Measurements from ENCODE around the gene ARAP2.
"Not testable (repeated sequence)": the region's sequence is repeated elsewhere in the genome, so short reads cannot be mapped to it uniquely, and the experiment has no call there.

The ARAP2 gene

DNA sequence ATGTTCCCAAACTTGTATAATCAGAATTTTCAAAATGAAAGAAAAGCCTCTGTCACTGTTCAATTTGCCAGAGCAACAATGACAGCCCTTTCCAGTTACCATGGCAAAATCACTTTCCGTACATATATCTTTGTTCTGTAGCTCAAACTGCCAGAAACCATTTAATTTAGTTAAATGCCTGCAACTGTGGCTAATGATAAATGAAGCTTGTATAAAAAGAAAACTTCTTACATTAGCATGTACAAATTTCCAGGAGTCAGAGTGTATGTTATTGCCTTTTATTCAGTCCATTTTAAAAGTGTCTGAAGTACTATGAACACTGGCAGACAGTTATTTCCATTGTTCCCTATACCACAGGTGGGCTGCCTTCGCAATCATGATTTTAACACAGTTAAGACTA lies 30.3 kb downstream of the ARAP2 start:
- no peak for DNase-seq

DNA sequence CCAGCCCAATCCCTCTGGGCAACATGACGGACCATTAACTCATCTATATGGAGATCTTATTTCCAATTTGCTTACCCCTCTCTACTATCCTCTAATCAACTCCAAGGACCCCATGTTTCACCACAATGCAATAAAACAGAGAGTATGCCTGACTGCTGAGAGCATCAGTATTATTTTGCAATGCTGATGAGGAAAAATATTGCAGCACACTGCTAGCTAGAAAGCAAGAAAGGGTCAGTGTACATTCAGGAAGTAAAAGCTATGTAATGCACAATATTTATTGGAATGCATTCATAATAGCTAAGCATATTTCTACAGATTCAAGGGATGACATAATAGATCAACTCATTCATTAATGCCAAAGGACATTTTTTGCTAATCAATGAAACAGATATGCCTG lies 33.2 kb downstream of the ARAP2 start:
- DNase-seq, result peak; percentile 47 to 59

DNA sequence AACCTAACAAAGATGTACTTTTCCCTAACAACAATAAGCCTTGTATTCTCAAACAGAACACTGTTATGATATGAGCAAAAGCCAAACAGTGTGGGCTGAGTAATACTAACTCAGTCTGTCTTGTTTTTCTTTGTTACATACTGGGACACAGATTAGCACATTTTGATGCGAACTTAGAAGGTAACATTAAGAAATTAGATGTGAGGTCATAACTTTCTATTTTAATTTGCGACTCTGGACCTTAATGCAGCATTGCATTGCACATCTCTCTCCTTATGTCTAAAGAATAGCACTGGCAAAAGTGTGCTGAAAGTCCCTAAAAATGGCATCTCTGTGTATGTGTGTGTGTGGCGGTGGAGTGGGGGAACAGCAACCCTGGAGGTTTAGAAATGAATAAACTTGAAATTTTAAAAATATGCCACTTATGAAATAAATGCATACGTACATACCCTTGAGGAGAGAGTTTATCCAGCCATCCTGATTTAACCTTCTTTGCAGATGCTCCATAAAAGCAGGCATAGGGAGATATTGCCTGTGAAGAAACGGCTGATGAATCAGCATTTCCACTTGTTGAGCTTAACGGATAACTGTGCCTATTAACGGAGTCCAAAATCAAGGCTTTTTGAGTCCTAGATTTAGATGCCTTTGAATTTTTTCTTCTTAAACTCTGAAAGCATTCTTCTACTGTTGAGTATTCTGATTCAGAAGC lies 34.2 kb downstream of the ARAP2 start:
- DNase-seq, result no peak

DNA sequence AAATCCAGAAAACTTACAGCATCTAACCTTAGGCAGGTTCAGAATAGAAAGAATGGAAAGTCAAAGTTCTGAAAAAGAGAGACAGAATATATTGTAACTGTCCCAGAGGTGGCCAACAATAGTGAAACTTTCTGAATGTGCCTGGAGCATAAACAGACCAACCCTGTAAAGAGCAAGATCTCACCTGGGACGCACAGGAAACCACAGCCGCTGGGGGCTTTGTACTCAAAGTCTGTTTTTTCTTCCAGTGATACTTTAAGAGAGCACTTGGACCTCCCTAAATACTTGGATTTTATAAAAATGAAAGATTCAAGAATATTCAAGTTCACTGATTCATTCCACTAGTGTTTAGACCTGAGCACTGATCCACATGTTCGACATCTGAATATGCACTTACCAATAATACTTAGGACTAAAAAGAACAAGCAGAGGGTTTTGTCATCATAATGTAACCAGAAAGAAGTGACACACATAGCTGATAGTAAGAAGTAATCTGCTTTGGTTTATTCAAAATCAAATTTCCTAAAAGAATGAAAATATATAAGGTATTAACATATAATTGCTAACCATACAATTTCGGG lies 35.3 kb downstream of the ARAP2 start:
- no peak for DNase-seq

DNA sequence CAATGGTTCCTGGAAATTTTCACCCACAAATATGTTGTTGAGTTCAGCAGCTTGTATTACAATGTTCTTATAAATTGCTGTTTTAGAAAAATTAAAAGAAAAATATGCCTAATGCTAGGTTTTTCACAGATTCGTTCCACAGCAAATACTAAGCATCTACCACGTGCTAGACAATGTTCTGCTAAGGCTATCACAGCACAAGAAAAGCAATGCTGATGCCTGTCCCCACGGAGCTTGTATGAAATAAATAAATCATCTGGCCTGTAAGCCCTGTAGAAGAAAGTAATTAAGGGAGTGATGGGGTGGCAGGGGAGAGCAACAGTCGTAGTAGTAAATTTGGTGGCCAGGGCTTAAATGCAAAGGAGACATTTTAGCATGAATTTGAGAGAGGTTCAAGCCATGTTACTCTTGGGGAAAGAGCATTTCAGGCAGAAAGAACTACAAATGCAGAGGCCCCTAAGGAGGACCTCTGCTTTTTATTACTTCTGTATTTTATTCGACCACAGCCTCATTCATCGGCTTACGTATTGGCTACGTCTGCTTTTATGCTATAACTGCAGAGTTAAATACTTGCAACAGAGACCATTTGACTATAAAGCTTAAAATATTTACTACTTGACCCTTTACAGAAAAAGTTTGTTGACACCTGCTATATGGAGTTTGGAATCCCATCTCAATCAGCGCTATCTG lies 36.3 kb downstream of the ARAP2 start:
- no peak for DNase-seq

DNA sequence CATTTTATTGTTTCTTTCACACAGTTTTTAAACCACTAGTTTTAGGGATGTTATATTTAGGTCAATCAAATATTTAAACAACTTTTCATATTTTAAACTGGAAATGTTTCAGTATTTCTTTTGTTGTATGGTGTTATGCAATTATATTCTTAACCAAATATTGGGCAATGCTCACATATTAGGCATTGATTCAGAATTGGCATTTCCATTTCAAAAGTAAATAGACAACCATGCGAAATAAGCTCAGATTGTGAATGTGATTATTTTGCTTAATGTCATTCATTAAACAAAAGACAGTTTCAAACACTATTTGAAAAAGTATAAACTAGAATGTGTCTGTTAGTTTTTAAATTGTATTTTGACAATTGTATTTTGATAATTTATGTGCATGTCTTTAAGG lies 36.9 kb downstream of the ARAP2 start:
- no peak for DNase-seq

DNA sequence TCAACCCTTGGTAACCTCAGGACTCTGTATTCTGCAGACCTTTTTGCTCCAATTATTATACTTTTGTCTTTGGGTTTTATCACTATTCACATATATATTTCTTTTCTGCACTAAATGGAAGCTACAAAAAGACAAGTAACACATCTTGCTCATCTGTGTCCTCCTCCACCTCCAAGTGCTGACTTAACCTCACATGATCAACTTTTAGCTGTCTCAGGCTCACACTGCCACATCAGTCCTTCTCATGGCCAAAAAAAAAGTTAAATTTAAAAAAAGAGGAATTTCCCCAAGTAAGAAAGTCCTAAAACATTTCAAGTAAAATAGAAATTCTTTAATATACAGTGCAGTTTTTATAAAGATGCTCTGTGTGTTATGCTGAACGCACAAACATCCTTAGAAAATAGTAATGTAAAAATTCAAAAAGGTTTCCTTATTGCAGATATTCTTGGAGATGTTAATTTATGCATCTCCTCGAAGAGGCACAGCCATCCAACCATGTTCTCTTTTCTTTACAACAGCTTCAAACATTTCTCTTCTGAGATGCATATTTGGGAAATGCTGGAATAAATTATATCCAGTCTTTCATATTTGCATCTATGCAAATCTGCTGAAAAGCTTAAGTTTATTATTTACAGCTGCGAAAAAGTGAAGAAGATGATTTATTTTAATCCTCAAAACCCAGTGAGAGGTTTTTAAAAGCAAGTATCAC lies 37.6 kb downstream of the ARAP2 start:
- DNase-seq, result peak; percentile 26 to 56

DNA sequence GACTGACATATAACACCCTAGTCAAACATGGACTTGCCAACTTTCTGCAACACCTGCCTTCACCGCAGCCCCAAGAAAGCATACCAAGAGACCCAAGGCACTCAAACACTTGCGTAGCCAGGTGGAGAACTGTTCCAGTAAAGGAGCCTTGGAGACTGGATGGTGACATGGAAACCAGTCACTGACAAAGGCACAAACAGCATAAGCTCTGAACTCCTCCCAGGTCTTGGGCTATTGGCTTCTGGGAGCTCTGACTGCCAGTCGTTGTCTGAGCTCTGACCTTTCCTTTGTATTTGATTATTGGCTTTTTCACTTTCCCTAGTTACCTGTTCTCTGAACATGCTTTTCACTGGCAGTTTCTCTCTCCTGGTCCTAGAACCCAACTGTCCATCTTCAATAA lies 38.3 kb downstream of the ARAP2 start:
- peak in 1 of 2 experiments; percentile 12 for DNase-seq

DNA sequence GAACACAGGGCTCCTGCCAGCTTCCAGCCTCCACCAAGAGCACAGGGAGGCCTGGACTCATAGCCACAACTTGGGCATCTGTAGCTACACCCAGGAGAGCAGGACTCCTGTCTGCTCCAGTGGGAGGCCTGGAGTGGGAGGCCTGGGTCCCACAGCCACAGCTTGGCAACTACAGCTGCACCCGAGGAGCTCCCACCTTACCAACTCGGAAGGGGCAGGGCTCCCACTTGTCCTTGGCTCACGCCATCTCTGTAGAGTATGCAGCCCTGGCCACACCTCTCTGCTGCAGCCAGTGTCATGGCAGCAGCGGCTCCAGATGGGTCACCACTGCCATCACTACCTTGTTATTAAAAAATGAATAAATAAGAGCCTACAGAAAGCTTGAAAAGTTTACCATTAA lies 45.5 kb downstream of the ARAP2 start:
- DNase-seq, result no peak

DNA sequence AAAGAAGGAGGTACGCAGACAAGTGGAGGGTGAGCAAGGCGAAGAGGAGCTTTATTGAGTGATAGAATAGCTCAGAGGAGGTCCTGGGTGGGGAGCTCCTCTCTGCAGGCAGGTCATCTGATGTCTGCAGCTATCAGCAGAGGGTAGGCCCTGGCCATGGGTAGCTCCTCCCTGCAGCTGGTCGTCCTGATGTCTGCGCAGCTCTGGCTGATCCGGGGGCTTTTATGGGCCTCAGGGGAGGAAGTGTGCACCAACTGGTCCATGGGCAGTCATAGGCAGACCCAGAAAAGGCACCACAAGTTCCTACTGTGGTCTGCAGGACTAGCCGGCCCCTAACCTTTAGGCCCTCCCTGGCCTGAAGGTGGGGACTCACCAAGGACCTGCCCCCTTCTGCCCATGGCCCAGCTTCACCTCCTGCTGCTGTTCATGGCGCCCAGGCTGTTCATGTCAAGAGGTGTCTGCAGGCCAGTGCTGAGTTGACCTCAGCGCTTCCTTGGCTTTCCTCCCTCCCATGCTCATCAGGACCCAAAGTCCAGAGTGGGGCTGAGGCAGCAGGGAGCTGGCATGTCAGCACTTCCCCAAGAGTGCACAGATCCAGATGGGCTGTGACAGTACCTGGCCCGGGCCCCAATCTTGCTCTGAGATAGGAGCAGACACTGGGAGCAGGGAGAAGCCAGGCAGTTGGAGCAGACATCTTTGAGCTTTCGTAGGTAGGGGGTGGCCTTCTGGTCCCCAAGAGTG lies 46.1 kb downstream of the ARAP2 start:
- no peak for DNase-seq

DNA sequence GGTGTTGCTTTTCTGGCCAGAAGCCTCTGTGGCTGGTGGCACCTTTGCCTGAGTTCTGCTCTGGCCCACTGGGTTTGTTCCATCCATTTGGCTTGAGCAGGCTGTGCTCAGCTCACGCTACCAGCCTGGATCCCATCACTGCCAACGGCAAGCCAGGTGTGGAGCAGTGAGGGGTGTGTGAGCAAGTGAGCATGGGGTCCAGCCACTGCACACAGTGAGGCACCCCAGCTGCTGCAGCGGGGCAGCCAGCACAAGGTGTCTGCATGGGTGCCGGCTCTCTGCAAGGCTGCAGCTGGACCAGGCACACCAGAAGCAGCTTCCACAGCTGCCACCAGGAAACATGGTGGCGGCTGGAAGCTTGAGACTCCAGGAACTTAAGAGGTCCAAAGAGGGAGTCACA lies 46.8 kb downstream of the ARAP2 start:
- DNase-seq, result no peak

DNA sequence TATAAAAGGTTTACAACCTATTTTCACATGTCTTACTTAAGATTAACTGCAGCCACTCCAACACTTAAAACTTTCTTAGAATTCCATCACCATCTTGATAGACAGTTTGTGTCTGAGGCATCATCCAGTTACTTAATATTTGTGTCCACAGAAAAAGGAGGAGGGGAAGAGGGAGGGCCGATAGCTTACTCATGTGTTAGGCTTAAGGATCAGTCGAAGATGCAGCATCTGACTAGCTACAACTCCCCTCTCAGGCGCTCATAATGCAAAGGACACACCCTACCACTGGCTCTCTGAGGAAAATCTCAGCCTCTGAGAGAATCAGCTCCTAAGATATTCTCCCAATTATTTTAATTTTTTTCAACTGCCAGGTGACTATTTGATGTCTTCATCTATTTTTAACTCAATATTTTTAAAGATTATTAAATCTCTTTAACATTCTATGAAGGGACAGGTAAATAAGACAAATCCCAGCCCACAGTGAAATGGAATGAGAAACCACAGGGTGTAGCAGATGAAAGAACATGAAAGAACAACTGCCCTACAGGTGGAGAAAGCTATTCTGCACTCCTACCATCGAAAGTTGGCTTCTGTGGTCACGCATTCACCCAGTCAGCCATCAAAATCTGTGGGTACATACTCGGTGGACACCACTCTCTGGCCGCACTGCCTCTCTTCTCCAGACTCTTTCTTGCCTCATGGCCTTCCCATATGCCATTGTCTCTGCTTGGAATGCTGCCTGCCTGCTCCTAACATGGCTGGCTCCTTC lies 48.0 kb downstream of the ARAP2 start:
- no peak for DNase-seq

DNA sequence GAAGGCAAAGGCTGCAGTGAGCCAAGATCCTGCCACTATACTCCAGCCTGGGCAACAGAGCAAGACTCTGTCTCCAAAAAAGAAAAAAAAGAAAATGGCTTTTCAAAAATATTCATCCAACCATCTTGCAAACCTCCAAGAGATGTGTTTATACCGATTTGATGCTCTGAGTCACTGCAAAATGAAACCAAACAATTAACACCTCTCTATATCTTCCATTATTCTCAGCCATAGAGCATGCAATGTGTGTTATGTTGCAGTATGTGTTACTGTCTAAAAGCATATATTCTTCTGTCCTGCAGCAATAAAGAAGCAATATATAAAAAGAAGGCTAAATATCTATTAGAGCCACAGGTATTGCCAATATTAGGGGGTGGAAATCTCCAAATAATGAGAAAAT lies 51.4 kb downstream of the ARAP2 start:
- DNase-seq, result no peak

DNA sequence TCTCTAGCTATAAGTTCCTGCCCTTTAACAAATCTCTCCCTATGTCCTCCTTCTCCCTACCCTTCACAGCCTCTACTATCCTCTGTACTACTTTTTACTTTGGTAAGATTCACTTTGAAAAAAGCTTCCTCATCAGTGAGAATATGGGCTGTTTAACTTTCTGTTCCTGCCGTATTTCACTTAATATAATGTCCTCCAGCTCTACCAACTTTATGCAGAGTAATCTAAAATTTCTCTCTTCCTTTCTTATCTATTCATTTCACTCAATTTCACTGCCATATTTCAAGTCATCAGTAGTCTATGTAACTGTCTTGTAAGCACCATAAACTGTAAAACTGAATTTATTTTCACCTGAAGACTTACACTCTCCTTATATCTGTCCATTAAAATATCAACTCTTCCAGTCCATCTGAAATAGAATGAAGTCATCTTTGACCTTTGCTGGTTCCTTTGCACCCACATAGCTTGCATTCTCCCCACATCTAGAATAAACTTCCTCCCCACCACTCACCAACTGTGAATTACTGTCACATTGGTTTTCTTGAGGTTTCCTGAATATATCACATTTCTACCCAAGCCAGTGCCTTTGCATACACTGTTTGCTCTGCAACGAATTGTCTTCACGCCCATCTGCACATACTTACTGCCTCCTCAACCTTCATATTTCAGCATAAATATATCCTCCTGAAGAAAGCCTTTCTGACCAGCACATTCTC lies 54.6 kb downstream of the ARAP2 start:
- peak in 1 of 2 experiments; percentile 30 for DNase-seq

DNA sequence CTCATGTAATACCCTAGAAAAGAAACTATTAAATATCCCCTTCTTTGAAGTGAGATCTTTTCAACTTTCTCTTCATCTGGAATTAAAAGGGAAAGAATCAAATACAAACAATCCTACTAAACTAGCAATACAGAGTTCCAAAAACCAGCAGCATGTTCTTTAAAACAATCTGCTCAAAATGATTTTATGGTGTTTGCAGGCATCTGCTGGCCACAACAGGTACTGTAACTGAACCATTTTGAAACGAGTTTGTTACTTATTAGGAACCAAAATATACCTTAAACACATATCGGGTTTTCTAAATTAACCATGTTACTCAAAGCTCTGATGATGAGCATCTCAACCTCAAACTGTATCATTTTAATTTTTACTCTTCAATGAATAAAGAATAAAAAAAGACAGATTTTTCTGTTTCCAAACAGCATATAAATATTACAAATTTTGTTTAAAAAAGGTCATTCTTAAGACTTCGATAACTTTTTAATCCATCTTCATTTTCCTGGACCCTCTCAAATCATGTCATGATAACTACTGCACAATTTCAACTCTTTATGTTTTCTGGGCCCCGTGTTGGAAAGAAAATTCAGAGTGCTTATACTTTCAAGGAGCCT lies 56.5 kb downstream of the ARAP2 start:
- DNase-seq, result peak; percentile 20 to 53

DNA sequence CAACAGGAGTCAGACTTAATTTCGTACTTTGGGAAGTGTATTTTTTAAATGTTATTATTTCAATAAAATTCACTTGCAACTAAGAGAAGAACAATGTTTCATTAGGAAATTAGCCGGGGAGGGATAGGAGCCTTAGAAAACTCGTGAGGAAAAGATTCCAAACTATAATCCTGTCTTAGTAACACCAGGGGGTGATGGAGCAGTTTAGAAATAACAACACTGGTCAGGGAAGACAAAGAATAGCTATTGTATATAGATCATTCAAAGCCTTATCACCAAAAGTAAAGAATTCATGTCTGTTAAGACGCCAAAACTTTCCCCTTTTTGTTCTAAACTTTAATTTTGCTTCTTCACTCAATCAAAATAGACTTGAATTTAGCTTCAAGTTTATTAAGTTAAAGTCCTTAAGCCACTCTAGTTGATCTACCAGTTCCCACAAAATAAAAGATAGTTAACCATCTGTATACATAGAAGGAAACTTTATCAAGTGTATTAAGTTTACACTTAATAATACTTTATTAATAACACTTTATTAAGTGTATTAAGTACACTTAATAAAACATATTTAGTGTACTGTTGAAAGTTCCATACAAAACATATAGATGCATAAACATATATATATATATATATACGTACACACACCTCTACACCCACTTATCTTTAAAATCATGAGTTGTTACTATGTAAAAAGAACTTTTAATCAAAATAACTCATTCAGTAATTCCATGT lies 60.5 kb downstream of the ARAP2 start:
- DNase-seq, result no peak

DNA sequence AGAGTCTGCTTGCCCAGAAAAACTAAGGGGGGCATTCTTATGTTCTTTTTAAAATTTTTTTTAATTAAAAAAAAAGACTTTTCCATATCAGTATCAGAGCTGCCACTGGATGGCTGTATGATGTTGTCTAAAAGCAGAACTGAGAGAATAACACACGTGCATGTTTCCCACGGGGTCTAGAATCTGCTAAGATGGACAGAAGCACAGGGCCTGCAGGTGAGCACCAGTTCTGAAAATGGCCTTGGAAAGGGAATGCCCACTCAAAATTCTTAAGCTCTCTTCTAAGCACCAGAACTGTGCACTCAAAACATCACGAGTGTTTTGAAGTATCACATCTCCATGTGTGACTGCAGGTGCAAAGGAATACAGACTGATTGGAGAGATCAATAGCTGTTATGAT lies 61.1 kb downstream of the ARAP2 start:
- no peak for DNase-seq

DNA sequence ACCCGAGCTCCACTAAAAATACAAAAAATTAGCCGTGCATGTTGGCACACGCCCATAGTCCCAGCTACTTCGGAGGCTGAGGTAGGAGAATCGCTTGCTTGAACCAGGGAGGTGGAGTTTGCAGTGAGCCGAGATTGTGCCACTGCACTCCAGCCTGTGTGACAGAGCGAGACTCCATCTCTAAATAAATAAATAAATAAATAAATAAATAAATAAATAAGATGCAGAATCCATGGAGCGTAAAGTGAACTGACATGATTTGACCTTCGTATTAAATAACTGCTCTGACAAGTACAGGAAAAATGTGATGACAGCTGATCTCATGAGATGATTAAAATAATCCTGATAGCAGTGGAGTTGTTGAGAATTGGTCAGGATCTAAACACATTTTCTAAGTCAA lies 62.0 kb downstream of the ARAP2 start:
- not testable (repeated sequence) for DNase-seq

DNA sequence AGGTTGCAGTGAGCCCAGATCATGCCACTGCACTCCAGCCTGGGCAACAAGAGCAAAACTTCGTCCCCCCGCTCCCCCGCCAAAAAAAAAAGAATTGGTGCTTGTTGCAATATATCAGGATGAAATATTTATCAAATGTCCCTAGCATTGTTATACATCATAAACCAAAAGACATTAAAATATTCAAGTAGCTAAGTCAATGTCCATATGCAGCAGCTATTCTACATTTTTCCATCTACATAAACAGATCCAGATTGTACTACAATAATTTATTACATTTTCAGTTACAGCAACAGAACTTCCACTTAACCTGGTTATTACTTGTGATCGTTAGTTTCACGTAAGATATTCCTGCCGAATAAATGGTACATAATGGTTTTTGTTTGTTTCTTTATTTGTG lies 64.1 kb downstream of the ARAP2 start:
- DNase-seq, result no peak

DNA sequence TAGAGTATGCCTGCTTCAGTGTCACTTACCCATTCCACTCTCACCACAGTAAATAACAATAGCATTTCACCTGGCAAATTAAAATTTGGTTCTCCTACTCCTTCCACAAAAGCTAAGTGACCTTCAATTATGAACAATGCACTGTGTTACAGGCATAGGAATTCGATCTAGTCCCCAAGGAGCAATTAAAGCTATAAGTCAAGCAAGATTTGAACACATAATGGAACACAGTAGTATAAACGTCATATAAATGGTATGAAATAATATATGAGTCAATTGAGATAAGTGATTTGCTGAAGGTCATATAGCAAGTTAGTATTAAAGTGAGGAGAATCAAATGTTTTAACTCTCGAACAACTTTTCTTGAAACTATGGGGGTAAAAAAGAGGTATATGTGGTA lies 65.8 kb downstream of the ARAP2 start:
- DNase-seq, result no peak

Measured in NCI-H526 (cell line).